MCF 10A (cell line): ENCODE measurements around the gene SORBS2. TPM values are rescaled to one million over a fixed set of nuclear protein-coding genes. Genes with fewer than 3 reads are reported as not detected.

Source experiments
- BruUV-seq: library from RNA; stranded (reverse); fragments of 400-500 nt; replicated peaks from 2 replicates; lab custom pipeline; 2021; lab: Mats Ljungman, UMichigan
- CTCF ChIA-PET: fragments of 300-600 bp; sonication (Branson Sonifier 250); formaldehyde crosslinking; extraction: SDS; loops from one replicate; lab custom pipeline; 2021; ENCODE audit warnings: antibody characterized with exemption, inconsistent platforms; lab: Yijun Ruan, JAX
- POLR2A ChIA-PET: fragments of 300-600, 350-650 bp; sonication (Branson Sonifier 250); formaldehyde crosslinking; extraction: SDS; loops from one replicate; lab custom pipeline; 2020; ENCODE audit warnings: antibody characterized with exemption, inconsistent platforms; lab: Yijun Ruan, JAX
- DNase-seq: peaks from one replicate; pipeline ENCODE4 v3.0.0-alpha.2; 2018; ENCODE audit not compliant: unreplicated experiment
- H3K27ac Mint-ChIP-seq: one replicate; pipeline ENCODE4 v1.8.0; 2022; ENCODE audit warnings: mild to moderate bottlenecking, low read depth, mixed read lengths; ENCODE audit not compliant: unreplicated experiment
- H3K27me3 Mint-ChIP-seq: one replicate; pipeline ENCODE4 v1.8.0; 2022; ENCODE audit warnings: mixed read lengths; ENCODE audit not compliant: insufficient read depth, unreplicated experiment
- H3K36me3 Mint-ChIP-seq: one replicate; pipeline ENCODE4 v1.8.0; 2022; ENCODE audit warnings: mild to moderate bottlenecking, moderate library complexity, mixed read lengths; ENCODE audit not compliant: insufficient read depth, unreplicated experiment
- H3K4me1 Mint-ChIP-seq: one replicate; pipeline ENCODE4 v1.8.0; 2022; ENCODE audit warnings: mixed read lengths; ENCODE audit not compliant: insufficient read depth, unreplicated experiment
- H3K4me3 Mint-ChIP-seq: one replicate; pipeline ENCODE4 v1.8.0; 2022; ENCODE audit warnings: mild to moderate bottlenecking, moderate library complexity, mixed read lengths; ENCODE audit not compliant: unreplicated experiment
- H3K9me3 Mint-ChIP-seq: one replicate; pipeline ENCODE4 v1.8.0; 2022; ENCODE audit warnings: mixed read lengths; ENCODE audit not compliant: unreplicated experiment
- intact Hi-C: fragments of 100-400 bp; cut with micrococcal nuclease; formaldehyde crosslinking; loops from 2 replicates; pipeline ENCODE4 v1.14.1; 2022
- total RNA-seq: library from RNA; stranded (reverse); gene quantifications from 2 replicates; pipeline ENCODE4 v1.2.3, GENCODE V29; 2022
- TF ChIP-seq, protein P1 (sequence below): fragments of 200-600 bp; IDR thresholded peaks from one replicate; pipeline ENCODE4 v1.8.0; 2022; ENCODE audit warnings: antibody characterized with exemption, mild to moderate bottlenecking; ENCODE audit not compliant: unreplicated experiment

The SORBS2 gene
- total RNA-seq, 1 experiment from 2014 or later = 19.3 TPM

DNA sequence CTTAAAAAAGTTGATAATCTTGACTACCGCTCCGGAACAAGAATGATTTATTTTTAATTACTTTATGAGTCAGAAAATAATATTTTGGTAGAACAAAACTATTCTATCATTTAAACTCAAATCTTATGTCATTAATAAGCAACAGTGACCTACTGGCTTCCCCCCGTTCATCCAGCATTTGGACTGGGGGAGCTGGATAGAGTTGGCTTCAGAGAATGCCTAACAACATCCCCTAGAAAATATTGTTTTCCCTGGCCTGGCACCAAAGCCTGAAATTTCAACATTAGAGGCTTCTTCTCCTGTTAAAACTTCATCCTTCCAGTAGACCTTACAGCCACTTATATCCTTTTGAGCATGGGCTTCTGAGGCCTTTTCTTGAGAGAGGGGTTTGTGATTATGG lies 221.0 kb downstream of the SORBS2 start:
- H3K4me1 Mint-ChIP-seq = peaks cover 8% of the 10 kb centered on the region
- ChIA-PET POLR2A (interaction anchor here (0.5 to 1.0 kb wide), 3 partner anchors 14 to 118 kb away, joined by 3 to 5 read pairs (median 4); no protein-coding TSS in a partner anchor), CTCF (interaction anchor here (0.7 to 1.1 kb wide), 3 partner anchors 28 to 447 kb away, joined by 3 to 5 read pairs (median 4); partner anchors contain the start of gene CCDC110)
- no TSS peak for BruUV-seq
- intact Hi-C loops = no loop called here
- no peak for DNase-seq
- H3K27ac Mint-ChIP-seq = peak overlapping the region; percentile 81
- TF ChIP-seq, protein P1, sequence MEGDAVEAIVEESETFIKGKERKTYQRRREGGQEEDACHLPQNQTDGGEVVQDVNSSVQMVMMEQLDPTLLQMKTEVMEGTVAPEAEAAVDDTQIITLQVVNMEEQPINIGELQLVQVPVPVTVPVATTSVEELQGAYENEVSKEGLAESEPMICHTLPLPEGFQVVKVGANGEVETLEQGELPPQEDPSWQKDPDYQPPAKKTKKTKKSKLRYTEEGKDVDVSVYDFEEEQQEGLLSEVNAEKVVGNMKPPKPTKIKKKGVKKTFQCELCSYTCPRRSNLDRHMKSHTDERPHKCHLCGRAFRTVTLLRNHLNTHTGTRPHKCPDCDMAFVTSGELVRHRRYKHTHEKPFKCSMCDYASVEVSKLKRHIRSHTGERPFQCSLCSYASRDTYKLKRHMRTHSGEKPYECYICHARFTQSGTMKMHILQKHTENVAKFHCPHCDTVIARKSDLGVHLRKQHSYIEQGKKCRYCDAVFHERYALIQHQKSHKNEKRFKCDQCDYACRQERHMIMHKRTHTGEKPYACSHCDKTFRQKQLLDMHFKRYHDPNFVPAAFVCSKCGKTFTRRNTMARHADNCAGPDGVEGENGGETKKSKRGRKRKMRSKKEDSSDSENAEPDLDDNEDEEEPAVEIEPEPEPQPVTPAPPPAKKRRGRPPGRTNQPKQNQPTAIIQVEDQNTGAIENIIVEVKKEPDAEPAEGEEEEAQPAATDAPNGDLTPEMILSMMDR = no peak
- no peaks in the 10 kb centered on the region for H3K9me3 Mint-ChIP-seq
- H3K27me3 Mint-ChIP-seq = no peaks in the 10 kb centered on the region
- H3K4me3 Mint-ChIP-seq = no peak overlapping the region
- H3K36me3 Mint-ChIP-seq = peaks cover 7% of the 10 kb centered on the region

DNA sequence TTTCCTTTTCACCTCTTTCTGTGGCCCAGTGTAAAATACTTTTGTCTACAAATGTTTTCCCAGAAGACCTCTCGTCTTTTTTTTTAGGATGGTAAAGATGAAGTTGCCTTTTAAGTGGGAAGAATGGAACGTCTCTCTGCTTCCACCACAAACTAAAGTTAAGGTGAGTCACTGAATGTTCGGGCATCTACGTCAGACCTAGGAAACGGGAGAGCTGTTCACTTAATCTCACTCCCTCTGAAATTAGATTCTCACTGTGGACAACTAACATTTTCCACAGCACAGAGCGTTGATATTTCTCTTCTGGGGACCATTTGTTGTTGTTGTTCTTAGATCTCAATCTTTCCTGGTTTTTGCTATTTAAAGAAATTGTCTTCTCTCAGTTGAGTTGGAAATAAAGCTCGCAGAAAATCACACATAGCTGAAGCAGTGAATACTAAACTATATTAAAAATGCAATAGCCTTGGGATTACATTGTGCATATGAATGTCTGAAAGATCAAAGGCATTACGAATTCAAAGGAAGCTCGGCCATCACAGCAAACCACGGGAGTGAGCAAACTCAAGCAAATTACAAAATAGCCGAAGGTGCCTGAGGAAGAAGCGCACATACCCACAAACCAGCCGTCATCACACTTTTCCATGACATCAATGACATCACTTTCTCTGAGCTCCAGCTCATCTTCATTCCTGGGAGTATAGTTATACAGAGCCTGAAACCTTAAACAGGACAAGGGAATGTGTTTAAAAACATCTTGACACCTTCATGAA lies 222.7 kb downstream of the SORBS2 start:
- Mint-ChIP-seq H3K27ac (no peak overlapping the region), H3K4me3 (no peak overlapping the region), H3K27me3 (no peaks in the 10 kb centered on the region), H3K9me3 (no peaks in the 10 kb centered on the region), H3K36me3 (peaks cover 7% of the 10 kb centered on the region), H3K4me1 (peaks cover 8% of the 10 kb centered on the region)
- BruUV-seq = no TSS peak
- DNase-seq = peak; percentile 29
- ChIA-PET CTCF (interaction anchor here (1.2 to 1.5 kb wide), 2 partner anchors 9 to 10 kb away, joined by 4 to 5 read pairs; no protein-coding TSS in a partner anchor), POLR2A (interaction anchor here (0.6 kb wide), 1 partner anchor 8 kb away, joined by 3 read pairs; no protein-coding TSS in a partner anchor)
- intact Hi-C loops = no loop called here
- TF ChIP-seq, protein P1 = no peak

DNA sequence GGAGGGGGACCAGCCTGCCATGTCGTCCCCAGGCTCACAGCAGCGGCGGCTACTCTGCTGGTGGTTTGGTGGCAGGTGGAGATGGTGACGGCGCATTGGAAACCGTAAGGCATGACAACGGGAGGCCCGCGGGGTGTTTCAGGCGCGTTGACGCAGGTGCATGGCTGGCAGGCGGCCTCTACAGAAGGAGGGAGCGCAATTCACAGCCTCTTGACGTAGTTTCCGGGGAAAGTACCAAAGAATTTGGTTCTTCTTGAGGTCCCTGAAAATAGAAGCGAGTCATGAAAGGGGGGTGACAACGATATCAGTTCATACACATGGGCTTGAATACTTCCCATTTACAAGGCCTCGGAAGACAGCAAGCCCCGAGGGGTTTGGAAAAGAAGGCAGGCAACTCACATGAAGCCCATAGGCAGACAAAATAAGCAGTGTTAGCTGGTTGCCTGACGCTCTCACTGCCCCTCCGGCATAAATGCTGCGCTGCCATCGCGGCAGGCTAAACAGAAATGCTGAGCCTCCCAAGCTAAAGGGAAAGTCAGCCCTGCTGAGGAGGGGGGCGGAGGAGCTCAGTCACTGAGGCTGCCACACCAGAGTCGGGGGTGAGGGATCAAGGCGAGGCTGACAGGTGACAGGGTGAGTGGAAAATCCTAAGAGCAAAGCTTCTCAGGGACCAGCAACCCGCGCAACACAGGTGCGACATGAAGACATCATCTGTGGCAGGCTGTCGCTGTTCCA lies 224.4 kb downstream of the SORBS2 start:
- Mint-ChIP-seq H3K36me3 (peaks cover 13% of the 10 kb centered on the region), H3K27me3 (no peaks in the 10 kb centered on the region), H3K9me3 (no peaks in the 10 kb centered on the region), H3K4me3 (no peak overlapping the region), H3K27ac (no peak overlapping the region), H3K4me1 (peaks cover 8% of the 10 kb centered on the region)
- TF ChIP-seq, protein P1 = no peak
- POLR2A ChIA-PET = no interaction called here
- intact Hi-C loops = no loop called here
- CTCF ChIA-PET = interaction anchor here (0.6 to 2.6 kb wide), 4 partner anchors 9 to 902 kb away, joined by 3 to 6 read pairs (median 3); partner anchors contain the start of gene CCDC110
- no peak for DNase-seq
- BruUV-seq = no TSS peak

DNA sequence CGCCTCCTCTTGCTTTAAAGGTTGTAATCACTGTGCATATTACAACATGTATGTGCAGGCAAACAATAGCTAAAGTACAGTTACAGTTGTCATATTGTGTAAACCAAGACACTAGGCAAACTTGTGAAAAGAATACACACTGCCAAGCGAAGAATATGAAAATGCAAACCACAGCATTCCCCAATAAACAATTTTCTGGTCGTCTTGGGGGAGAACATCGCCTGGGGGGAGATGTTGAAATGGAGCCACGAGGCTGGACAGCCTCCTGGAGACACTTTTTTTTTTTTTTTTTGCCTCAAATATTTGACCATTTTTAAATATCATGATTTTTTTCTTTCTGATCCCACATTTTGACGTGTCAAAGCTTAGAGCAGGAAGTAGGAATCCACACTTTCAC lies 225.0 kb downstream of the SORBS2 start:
- POLR2A ChIA-PET = no interaction called here
- Mint-ChIP-seq H3K4me1 (peaks cover 8% of the 10 kb centered on the region), H3K9me3 (no peaks in the 10 kb centered on the region), H3K27me3 (no peaks in the 10 kb centered on the region), H3K36me3 (peaks cover 13% of the 10 kb centered on the region), H3K27ac (no peak overlapping the region), H3K4me3 (no peak overlapping the region)
- DNase-seq = no peak
- no TSS peak for BruUV-seq
- CTCF ChIA-PET = interaction anchor here (0.7 to 2.6 kb wide), 4 partner anchors 9 to 902 kb away, joined by 3 to 6 read pairs (median 4); partner anchors contain the start of gene CCDC110
- intact Hi-C loops = no loop called here
- TF ChIP-seq, protein P1 = no peak
